GM12878 (cell line): ENCODE measurements around the gene PPP1R12B. TPM values are rescaled to one million over a fixed set of nuclear protein-coding genes. Genes with fewer than 3 reads are reported as not detected.

Experiments
- CBX3 ChIP-seq: fragments of 200-600 bp; sonication (generic); IDR thresholded peaks from 2 replicates; pipeline ENCODE4 v1.6.1; 2016; ENCODE audit warnings: low read depth, borderline replicate concordance
- DPF2 ChIP-seq: fragments of 450-650 bp; IDR thresholded peaks from 2 replicates; pipeline ENCODE4 v1.6.1; 2017; ENCODE audit warnings: mild to moderate bottlenecking
- IRF4 ChIP-seq: IDR thresholded peaks from 2 replicates; pipeline ENCODE4 v1.6.1; 2011; ENCODE audit warnings: low read depth, low read length
- JUND ChIP-seq: IDR thresholded peaks from 2 replicates; pipeline ENCODE4 v1.6.1; 2012; ENCODE audit warnings: low read depth, mild to moderate bottlenecking, low read length, improper control_type of control experiment, moderate library complexity
- MXI1 ChIP-seq: fragments of 150-350 bp; IDR thresholded peaks from 2 replicates; pipeline ENCODE4 v1.6.1; 2011; ENCODE audit warnings: low read depth, mild to moderate bottlenecking, inconsistent platforms, low read length, improper control_type of control experiment
- NFYA ChIP-seq: IDR thresholded peaks from 2 replicates; pipeline ENCODE4 v1.6.1; 2011; ENCODE audit warnings: low read depth, mild to moderate bottlenecking, low read length, improper control_type of control experiment, borderline replicate concordance
- PAX8 ChIP-seq: fragments of 450-650 bp; IDR thresholded peaks from 2 replicates; pipeline ENCODE4 v1.6.1; 2017; ENCODE audit warnings: mild to moderate bottlenecking, moderate library complexity
- RAD51 ChIP-seq: fragments of 450-650 bp; IDR thresholded peaks from 2 replicates; pipeline ENCODE4 v1.6.1; 2016; ENCODE audit warnings: moderate library complexity, mild to moderate bottlenecking, inconsistent platforms
- RBBP5 ChIP-seq: fragments of 200-600 bp; sonication (generic); conservative IDR thresholded peaks from 2 replicates; pipeline ENCODE4 v1.6.1; 2016
- RUNX3 ChIP-seq: IDR thresholded peaks from 2 replicates; pipeline ENCODE4 v1.6.1; 2012; ENCODE audit warnings: low read length, inconsistent platforms
- SMC3 ChIP-seq: IDR thresholded peaks from 2 replicates; pipeline ENCODE4 v1.6.1; 2011; ENCODE audit warnings: low read length, improper control_type of control experiment, borderline replicate concordance
- SRF ChIP-seq, 2 experiments: IDR thresholded peaks; 2 replicates each; pipeline ENCODE4 v1.6.1; 2011; ENCODE audit warnings: low read depth in 2 of 2, low read length in 2 of 2, mild to moderate bottlenecking in 1 of 2, moderate library complexity in 1 of 2
- TBL1XR1 ChIP-seq: IDR thresholded peaks from 2 replicates; pipeline ENCODE4 v1.6.1; 2012; ENCODE audit warnings: low read depth, low read length, improper control_type of control experiment
- YBX1 ChIP-seq: fragments of 450-650 bp; IDR thresholded peaks from 2 replicates; pipeline ENCODE4 v1.6.1; 2016; ENCODE audit warnings: antibody characterized with exemption
- ZNF217 ChIP-seq: fragments of 450-650 bp; IDR thresholded peaks from 2 replicates; pipeline ENCODE4 v1.6.1; 2017; ENCODE audit warnings: antibody characterized with exemption, mild to moderate bottlenecking
- ZNF384 ChIP-seq: IDR thresholded peaks from 2 replicates; pipeline ENCODE4 v1.6.1; 2012; ENCODE audit warnings: low read depth, mild to moderate bottlenecking, low read length, improper control_type of control experiment, borderline replicate concordance
- polyA plus RNA-seq, 11 experiments: library from polyadenylated mRNA; depleted of rRNA in 4 of 11; unstranded in 6 of 11; stranded (reverse) in 5 of 11; fragments of >200 nt; fragmentation: Nextera tagmentation in 4 of 11; fragmentation: Illumina TruSeq in 1 of 11; extraction: Ambion mirVana in 4 of 11; extraction: Trizol in 1 of 11; gene quantifications; 1 replicate in 1 of 11; 2 replicates in 10 of 11; pipeline versions ENCODE4 v1.2.1 to v1.2.3, GENCODE V29; 2011 to 2016; ENCODE audit warnings: inconsistent platforms in 2 of 11, missing spikeins in 2 of 11, low read depth in 1 of 11
- total RNA-seq, 4 experiments: library from RNA; depleted of rRNA in 3 of 4; stranded (reverse); fragments of >200 nt in 3 of 4; fragmentation: Illumina TruSeq in 1 of 4; extraction: Trizol in 1 of 4; gene quantifications; 2 replicates each; pipeline versions ENCODE4 v1.2.1 to v1.2.3, GENCODE V29; 2013 to 2021
- TF ChIP-seq, protein P1 (sequence below): fragments of 450-650 bp; formaldehyde crosslinking; IDR thresholded peaks from 2 replicates; pipeline ENCODE4 v1.4.0; 2020; ENCODE audit warnings: mild to moderate bottlenecking, moderate library complexity
- TF ChIP-seq, protein P2 (sequence below): IDR thresholded peaks from 2 replicates; pipeline ENCODE4 v1.6.1; 2011; ENCODE audit warnings: borderline replicate concordance, low read depth, mild to moderate bottlenecking, moderate library complexity, mixed read lengths, low read length; ENCODE audit not compliant: insufficient read depth; ENCODE audit errors: extremely low read length
- TF ChIP-seq, protein P3 (sequence below), 3 experiments: IDR thresholded peaks in 2 of 3; conservative IDR thresholded peaks in 1 of 3; 2 replicates each; pipeline ENCODE4 v1.5.1; 2011; ENCODE audit warnings: low read depth in 3 of 3, low read length in 3 of 3, mild to moderate bottlenecking in 3 of 3, control low read depth in 2 of 3, moderate library complexity in 2 of 3, inconsistent platforms in 1 of 3, mixed read lengths in 1 of 3; ENCODE audit not compliant: control insufficient read depth in 2 of 3, insufficient read depth in 1 of 3; ENCODE audit errors: extremely low read depth in 1 of 3
- TF ChIP-seq, protein P4 (sequence below): fragments of 450-650 bp; formaldehyde crosslinking; IDR thresholded peaks from 2 replicates; pipeline ENCODE4 v1.4.0; 2022; ENCODE audit warnings: mild to moderate bottlenecking, moderate library complexity

PPP1R12B gene
- total and polyA plus RNA-seq, 10 of the 15 experiments (the other 5 are each of a cell fraction or from before 2014, with no cell fraction given), result 0.29 to 9.4 (median 4.7) TPM

DNA sequence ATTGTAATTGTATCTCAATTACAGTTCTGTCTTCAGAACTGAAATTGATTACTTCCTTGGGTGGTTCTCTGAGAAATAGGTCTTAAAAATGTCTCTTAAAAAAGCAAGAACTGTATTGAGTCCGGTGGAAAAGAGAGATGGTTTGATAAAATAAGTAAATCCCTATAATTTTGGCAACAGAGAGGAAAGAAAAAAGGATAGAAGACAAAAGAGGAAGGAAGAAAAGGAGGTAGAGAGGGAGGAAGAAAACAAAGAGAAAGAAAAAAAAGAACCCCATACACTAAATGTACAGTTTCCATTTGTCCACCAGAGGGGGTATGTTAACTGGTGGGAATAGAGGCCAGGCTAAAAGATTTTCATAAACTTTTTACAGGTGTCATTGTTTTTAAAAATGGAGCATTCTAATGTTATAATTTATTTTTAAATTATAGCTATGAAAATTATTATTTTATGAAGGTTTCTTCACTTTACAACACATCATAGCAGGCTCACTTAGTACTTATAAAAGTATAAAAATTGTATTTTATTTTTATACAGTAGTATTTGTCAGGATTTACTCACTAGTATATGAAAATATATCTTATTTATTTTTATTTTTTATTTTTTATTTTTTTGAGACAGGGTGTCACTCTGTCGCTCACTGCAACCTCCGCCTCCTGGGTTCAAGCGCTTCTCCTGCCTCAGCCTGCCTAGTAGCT, 4.7 kb upstream of the PPP1R12B start (continued):
- TF ChIP-seq CBX3 (no peak), DPF2 (no peak), NFYA (no peak), TBL1XR1 (no peak), JUND (no peak), RBBP5 (no peak), ZNF384 (peak; percentile 21; the same call in 1 of the 2 replicates), RUNX3 (no peak), SMC3 (peak; percentile 71; the same call in 1 of the 2 replicates), SRF (IDR thresholded peaks at IDR 0.05; ENCODE audit: low read depth in 2 of 2, low read length in 2 of 2) (no peak), ZNF217 (no peak), IRF4 (no peak), RAD51 (peak; percentile 15; the same call in 1 of the 2 replicates), YBX1 (0 out of 2 replicates have a peak, but pooled peaks have one; percentile 50), MXI1 (no peak), PAX8 (no peak)
- TF ChIP-seq, protein P1, sequence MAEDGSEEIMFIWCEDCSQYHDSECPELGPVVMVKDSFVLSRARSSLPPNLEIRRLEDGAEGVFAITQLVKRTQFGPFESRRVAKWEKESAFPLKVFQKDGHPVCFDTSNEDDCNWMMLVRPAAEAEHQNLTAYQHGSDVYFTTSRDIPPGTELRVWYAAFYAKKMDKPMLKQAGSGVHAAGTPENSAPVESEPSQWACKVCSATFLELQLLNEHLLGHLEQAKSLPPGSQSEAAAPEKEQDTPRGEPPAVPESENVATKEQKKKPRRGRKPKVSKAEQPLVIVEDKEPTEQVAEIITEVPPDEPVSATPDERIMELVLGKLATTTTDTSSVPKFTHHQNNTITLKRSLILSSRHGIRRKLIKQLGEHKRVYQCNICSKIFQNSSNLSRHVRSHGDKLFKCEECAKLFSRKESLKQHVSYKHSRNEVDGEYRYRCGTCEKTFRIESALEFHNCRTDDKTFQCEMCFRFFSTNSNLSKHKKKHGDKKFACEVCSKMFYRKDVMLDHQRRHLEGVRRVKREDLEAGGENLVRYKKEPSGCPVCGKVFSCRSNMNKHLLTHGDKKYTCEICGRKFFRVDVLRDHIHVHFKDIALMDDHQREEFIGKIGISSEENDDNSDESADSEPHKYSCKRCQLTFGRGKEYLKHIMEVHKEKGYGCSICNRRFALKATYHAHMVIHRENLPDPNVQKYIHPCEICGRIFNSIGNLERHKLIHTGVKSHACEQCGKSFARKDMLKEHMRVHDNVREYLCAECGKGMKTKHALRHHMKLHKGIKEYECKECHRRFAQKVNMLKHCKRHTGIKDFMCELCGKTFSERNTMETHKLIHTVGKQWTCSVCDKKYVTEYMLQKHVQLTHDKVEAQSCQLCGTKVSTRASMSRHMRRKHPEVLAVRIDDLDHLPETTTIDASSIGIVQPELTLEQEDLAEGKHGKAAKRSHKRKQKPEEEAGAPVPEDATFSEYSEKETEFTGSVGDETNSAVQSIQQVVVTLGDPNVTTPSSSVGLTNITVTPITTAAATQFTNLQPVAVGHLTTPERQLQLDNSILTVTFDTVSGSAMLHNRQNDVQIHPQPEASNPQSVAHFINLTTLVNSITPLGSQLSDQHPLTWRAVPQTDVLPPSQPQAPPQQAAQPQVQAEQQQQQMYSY, result no peak
- TF ChIP-seq, protein P2, sequence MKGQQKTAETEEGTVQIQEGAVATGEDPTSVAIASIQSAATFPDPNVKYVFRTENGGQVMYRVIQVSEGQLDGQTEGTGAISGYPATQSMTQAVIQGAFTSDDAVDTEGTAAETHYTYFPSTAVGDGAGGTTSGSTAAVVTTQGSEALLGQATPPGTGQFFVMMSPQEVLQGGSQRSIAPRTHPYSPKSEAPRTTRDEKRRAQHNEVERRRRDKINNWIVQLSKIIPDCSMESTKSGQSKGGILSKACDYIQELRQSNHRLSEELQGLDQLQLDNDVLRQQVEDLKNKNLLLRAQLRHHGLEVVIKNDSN, result no peak
- TF ChIP-seq, protein P3, sequence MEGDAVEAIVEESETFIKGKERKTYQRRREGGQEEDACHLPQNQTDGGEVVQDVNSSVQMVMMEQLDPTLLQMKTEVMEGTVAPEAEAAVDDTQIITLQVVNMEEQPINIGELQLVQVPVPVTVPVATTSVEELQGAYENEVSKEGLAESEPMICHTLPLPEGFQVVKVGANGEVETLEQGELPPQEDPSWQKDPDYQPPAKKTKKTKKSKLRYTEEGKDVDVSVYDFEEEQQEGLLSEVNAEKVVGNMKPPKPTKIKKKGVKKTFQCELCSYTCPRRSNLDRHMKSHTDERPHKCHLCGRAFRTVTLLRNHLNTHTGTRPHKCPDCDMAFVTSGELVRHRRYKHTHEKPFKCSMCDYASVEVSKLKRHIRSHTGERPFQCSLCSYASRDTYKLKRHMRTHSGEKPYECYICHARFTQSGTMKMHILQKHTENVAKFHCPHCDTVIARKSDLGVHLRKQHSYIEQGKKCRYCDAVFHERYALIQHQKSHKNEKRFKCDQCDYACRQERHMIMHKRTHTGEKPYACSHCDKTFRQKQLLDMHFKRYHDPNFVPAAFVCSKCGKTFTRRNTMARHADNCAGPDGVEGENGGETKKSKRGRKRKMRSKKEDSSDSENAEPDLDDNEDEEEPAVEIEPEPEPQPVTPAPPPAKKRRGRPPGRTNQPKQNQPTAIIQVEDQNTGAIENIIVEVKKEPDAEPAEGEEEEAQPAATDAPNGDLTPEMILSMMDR (IDR thresholded peaks at IDR 0.05 in 2 of 3, conservative IDR thresholded peaks at IDR 0.05 in 1 of 3; ENCODE audit: control insufficient read depth in 2 of 3, extremely low read depth in 1 of 3, insufficient read depth in 1 of 3, low read depth in 3 of 3, low read length in 3 of 3), result peak; percentile 65 to 66 (median 65)
- TF ChIP-seq, protein P4, sequence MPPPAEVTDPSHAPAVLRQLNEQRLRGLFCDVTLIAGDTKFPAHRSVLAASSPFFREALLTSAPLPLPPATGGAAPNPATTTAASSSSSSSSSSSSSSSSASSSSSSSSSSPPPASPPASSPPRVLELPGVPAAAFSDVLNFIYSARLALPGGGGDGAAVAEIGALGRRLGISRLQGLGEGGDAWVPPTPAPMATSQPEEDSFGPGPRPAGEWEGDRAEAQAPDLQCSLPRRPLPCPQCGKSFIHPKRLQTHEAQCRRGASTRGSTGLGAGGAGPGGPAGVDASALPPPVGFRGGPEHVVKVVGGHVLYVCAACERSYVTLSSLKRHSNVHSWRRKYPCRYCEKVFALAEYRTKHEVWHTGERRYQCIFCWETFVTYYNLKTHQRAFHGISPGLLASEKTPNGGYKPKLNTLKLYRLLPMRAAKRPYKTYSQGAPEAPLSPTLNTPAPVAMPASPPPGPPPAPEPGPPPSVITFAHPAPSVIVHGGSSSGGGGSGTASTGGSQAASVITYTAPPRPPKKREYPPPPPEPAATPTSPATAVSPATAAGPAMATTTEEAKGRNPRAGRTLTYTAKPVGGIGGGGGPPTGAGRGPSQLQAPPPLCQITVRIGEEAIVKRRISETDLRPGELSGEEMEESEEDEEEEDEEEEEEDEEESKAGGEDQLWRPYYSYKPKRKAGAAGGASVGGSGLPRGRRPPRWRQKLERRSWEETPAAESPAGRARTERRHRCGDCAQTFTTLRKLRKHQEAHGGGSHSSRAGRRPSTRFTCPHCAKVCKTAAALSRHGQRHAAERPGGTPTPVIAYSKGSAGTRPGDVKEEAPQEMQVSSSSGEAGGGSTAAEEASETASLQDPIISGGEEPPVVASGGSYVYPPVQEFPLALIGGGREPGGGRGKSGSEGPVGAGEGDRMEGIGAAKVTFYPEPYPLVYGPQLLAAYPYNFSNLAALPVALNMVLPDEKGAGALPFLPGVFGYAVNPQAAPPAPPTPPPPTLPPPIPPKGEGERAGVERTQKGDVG (CRISPR knock-in tag), result no peak
